Retina (tissue), 1 donor: ENCODE measurements around the gene TRAF1.

Experiments
- DNase-seq: peaks from one replicate; pipeline ENCODE4 v3.0.0-alpha.2; 2016

Gene TRAF1

GRCh38 chr9:120866651-120867050, 59.9 kb downstream of the TRAF1 start:
- DNase-seq: no peak

DNA sequence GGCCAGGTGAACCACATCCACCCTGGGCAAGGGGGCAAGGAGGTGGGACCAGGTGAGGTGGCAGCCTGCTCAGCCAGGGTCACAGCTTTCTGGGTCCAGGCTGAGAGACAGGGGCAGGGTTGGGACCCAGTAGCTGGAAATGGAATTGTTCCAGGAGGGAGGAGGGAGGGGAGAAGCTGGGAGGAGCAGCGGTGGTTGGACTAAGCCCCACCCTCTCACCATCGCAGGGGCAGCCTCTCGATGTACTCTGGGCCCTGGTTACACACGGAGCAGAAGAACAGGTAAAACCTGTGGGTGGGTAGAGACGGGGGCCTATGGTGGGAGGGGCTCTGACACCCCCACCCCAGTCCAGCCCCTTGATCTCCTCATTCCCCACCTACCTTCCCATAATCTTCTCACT, 60.8 kb downstream of the TRAF1 start:
- DNase-seq: no peak

DNA sequence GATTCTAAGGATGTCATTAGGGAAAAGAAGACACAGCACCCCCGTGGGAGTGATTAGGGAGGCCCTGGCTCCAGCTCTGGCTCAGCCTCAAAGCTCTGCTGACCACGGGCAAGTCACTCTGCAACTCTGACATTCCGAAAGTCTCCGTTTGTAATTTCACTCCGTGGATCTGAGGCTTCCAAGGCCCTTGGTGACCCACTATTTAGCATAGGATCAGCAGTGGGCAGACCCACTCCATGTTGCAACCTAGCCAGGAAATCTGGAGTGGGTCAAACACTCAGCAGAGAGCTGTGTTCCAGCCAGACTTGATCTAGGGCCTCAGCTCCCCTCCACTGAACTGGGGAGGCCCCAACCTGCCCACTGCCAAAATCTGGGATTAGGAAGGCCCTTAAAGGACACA, 61.4 kb downstream of the TRAF1 start:
- DNase-seq: no peak

DNA sequence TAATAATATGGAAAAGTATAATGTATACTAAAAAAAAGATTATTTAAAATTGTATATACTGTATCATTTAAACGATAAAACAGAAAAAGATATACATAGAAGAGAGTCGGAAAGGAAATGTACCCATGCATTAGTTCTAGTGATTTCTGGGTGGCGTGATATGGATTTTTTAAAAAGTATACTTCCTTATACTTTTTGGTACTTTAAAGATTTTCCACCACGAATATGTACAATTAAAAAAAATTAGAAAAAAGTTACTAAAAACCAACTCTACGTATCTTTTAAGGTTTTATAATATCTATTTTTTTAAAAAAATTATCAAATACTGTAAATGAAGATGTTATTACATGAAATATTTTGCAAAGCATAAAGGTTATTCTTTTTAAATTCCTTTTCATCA, 61.9 kb downstream of the TRAF1 start:
- no peak for DNase-seq

- DNase-seq: no peak
Observed at GRCh38 chr9:120863833-120864232, 62.8 kb downstream of the TRAF1 start.

DNA sequence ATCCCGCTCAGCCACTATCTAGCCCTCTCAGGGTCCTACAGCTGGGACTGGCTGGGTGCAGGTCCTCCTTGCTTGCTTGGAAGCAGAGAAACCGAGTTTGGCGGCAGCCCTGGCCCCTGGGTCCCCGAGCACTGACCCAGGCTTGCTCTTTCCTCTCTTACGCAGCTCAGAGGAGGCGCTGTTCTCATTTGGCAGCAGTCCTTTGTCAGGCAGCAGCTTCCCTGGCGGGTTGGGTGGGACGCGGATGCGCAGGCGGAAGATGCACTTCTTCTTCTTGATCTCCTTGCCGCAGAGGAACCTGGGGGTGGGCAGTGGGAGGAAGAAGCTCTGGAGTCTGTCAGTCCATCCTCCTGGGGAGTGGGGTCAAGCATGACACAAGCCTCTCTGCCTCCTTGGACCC, 64.1 kb downstream of the TRAF1 start:
- DNase-seq: no peak

GRCh38 chr9:120861935-120862334, 64.7 kb downstream of the TRAF1 start:
- no peak for DNase-seq

DNA sequence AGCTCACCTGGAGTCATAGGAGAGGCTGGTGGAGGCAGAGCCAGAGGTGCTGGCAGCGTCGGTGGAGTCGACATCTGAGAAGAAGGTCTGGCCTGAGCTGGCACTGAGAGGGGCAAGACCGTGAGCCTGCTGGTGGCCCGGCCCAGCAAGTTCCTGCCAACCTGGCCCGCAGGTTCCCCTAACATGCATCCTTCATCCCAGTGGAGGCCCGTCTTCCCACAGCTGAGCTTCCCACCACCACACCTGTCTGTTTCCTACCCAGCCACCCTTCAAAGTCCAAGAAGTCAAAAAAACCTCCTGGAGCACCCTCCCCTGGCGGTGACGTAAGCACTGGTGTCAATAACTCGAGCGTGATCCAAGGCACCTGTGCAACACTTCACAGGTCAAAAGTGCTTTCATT, 66.5 kb downstream of the TRAF1 start:
- DNase-seq: no peak

DNA sequence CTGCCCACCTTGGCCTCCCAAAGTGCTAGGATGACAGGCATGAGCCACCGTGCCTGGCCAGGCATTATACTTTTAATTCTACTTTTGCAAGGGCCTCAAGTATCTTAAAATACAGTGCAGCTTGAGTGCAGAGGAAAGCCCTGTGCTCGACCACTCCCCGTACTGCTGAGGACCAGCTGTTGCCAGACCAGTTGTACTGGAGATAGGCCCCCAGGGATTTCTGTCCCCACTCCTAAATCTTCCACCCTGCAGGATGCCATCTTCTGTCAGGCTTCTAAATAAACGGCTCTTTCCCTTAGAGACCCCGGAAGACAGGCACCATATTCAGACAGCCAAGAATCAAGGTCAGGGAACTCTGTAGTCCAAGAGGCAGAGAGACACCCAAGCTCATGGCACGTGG, 67.2 kb downstream of the TRAF1 start:
- DNase-seq: no peak

DNA sequence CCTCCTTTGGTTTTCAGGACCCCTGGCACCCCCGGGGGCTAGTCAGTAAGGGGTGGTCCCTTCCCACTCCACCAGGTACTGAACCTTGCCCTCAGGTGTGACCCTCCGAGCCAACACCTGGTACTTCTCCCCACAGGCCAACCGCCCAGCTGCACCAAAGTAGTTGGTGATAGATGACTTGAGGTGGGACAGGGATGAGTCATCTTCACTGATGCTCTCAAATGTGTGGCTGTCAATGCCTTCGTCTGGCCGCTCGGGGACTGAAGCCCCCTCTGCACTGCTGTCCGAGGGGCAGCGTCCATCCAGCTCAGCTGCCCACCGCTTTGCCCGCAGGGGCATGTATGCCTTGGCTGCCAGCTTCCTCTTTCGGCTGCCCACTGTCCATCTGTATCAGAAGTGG, 68.7 kb downstream of the TRAF1 start:
- no peak for DNase-seq

GRCh38 chr9:120857481-120857880, 69.1 kb downstream of the TRAF1 start:
- DNase-seq: no peak

DNA sequence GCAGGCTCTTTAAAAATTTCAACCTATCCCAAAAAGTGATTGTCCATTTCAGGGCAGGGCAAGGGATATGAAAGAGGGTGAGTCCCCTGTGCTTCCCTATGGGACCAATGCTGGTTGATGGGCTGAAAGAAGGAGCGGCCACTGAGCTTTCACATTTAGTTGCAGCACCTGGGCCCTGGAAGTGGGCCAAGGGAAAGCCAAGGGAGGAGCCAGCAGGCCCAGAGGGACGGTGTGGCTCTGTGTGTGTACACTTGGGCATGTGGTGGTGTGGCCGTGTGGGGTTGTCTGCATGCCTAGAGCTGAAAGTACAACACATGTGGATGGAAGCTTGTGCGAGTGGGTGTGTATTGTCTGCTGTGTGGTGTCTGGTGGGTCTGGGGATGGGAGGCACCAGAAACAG, 69.9 kb downstream of the TRAF1 start:
- no peak for DNase-seq

- no peak for DNase-seq
Observed at GRCh38 chr9:120855827-120856670, 70.5 kb downstream of the TRAF1 start.

DNA sequence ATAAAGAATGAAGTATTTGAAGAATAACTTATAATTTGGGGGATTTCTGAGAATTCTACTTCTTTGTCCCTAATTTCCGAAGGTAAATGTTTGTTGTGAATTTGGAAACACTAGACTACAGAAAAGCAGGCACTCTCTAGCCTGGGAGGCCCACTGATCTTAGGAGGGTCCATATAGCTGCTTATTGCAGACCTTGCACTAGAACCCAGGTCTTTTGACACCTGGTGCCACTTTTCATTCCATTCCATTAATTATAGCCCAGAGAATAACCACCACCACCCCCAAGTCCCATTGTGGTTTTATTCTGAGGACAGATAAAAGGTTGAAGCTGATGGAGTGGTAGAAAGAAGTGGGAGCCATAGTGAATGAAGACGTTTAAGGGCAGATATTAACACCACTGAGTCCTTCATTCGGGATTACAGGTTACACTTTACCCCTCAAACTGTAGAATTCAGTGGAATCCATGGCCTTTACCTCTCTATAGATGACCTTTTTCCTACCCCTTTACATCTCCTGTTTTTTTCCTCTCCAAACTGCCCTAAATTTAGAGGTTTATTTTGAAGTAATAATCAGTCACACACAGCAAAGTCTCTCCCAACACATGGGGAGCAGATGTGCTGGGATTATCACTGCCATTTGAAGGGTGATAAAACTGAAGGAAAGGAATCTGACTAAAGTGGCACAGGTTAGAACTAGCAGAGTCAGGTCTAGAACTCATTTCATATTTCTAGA, 71.8 kb downstream of the TRAF1 start:
- DNase-seq: no peak

DNA sequence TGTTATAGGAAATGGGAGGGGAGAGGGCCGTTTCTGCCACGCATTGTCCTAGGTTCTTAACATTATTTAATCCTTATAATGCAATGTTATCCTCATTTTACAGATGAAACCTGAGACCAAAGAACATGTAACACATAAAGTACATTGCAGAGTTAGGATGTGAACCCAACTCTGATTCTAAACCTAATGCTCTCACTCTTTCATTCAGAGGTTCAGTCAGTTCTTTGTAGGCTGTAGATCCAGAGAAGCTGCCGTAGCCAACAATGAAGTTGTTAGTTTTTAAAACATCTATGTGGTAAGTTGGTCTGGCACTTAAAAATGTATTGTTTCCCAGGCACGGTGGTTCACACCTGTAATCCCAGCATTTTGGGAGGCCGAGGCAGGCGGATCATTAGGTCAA, 73.4 kb downstream of the TRAF1 start:
- no peak for DNase-seq
